Esophagus squamous epithelium (tissue), 5 donors: ENCODE measurements around the gene NRCAM. TPM values are rescaled to one million over a fixed set of nuclear protein-coding genes. Genes with fewer than 3 reads are reported as not detected.

Experiments
- DNase-seq: peaks from one replicate; lab custom pipeline; 2025; lab: John Stamatoyannopoulos, UW
- H3K27ac ChIP-seq, 4 donors: fragments of 200-600 bp; sonication (generic); one replicate each; pipeline ENCODE4 v1.5.1; 2016 to 2019; ENCODE audit warnings: mild to moderate bottlenecking in 1 of 4
- H3K27me3 ChIP-seq, 4 donors: fragments of 200-600 bp; sonication (generic); 1 replicate in 3 of 4; 2 replicates in 1 of 4; pipeline versions ENCODE4 v1.5.1 to v1.6.0; 2017 to 2021; ENCODE audit warnings: antibody characterized with exemption in 1 of 4
- H3K36me3 ChIP-seq, 3 donors: fragments of 200-600 bp; sonication (generic); one replicate each; pipeline ENCODE4 v1.5.1; 2016 to 2019
- H3K4me1 ChIP-seq, 3 donors: fragments of 200-600 bp; sonication (generic); one replicate each; pipeline ENCODE4 v1.5.1; 2017 to 2019
- H3K4me3 ChIP-seq, 4 donors: fragments of 200-600 bp; sonication (generic); 1 replicate in 3 of 4; 2 replicates in 1 of 4; pipeline ENCODE4 v1.5.1; 2016 to 2019; ENCODE audit warnings: mild to moderate bottlenecking in 2 of 4, moderate library complexity in 1 of 4
- H3K9me3 ChIP-seq, 3 donors: fragments of 200-600 bp; sonication (generic); one replicate each; pipeline ENCODE4 v1.5.1; 2016 to 2019
- POLR2A ChIP-seq, 4 donors: fragments of 450-650 bp; IDR thresholded peaks; one replicate each; pipeline ENCODE4 v1.6.1; 2017; ENCODE audit warnings: antibody characterized with exemption in 4 of 4, mild to moderate bottlenecking in 4 of 4, moderate library complexity in 3 of 4
- WGBS, 2 donors: methylation state at CpG; one replicate each; pipeline ENCODE4 v1.1.5; 2018; 5-methylcytosine and 5-hydroxymethylcytosine counted together
- intact Hi-C: fragments of 100-400 bp; cut with DNase I; formaldehyde crosslinking; loops from one replicate; pipeline ENCODE4 v1.15.0; 2022
- total RNA-seq, 4 donors: library from RNA; depleted of rRNA; stranded (reverse); fragments of >200 nt; gene quantifications; one replicate each; pipeline ENCODE4 v1.1.0, GENCODE V29; 2016
- TF ChIP-seq, protein P1 (sequence below), 6 experiments: fragments of 450-650 bp in 4 of 6; fragments of 200-600 bp in 2 of 6; sonication (generic) in 2 of 6; IDR thresholded peaks; one replicate each; pipeline ENCODE4 v1.5.1; 2016 to 2019; ENCODE audit warnings: antibody characterized with exemption in 6 of 6, mild to moderate bottlenecking in 4 of 6, moderate library complexity in 4 of 6
- donor health status: DM: yes; HTN: yes; CAD: no.

Gene NRCAM
- total RNA-seq, 4 donors from 2014 or later = 1.5 to 9.8 (median 6.3) TPM; not detected in 1

DNA sequence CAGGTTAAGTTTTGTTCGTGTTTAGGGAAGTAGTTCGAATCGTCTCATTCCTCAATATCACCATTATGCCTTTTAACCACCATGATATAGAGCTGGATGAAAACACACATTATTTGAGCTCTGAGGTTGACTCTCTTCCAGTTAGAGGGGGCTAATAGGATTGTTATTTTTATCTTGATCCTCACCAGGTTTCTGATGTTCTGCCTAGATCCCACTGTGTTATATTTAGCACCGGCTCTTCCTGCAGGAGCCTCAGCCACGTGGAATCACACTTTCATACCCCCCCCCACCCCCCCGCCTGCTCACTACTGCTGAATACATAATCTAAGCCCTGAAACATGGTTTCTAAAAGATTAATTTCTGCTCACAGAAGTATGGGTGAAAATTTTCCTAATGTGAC is 88.3 kb downstream of the NRCAM start:
- no peak for DNase-seq
- Histone ChIP-seq H3K4me3 (no peak overlapping the region), H3K9me3 (no peaks in the 10 kb centered on the region), H3K4me1 (no peaks in the 10 kb centered on the region), H3K27me3 (no peaks in the 10 kb centered on the region), H3K36me3 (no peaks in the 10 kb centered on the region), H3K27ac (no peak overlapping the region)
- intact Hi-C loops = no loop called here
- 67 to 77% methylated on average over 6 of the region's 6 CpGs for WGBS, 2 donors
- TF ChIP-seq, protein P1, sequence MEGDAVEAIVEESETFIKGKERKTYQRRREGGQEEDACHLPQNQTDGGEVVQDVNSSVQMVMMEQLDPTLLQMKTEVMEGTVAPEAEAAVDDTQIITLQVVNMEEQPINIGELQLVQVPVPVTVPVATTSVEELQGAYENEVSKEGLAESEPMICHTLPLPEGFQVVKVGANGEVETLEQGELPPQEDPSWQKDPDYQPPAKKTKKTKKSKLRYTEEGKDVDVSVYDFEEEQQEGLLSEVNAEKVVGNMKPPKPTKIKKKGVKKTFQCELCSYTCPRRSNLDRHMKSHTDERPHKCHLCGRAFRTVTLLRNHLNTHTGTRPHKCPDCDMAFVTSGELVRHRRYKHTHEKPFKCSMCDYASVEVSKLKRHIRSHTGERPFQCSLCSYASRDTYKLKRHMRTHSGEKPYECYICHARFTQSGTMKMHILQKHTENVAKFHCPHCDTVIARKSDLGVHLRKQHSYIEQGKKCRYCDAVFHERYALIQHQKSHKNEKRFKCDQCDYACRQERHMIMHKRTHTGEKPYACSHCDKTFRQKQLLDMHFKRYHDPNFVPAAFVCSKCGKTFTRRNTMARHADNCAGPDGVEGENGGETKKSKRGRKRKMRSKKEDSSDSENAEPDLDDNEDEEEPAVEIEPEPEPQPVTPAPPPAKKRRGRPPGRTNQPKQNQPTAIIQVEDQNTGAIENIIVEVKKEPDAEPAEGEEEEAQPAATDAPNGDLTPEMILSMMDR (IDR thresholded peaks at IDR 0.05) = no peak
- TF ChIP-seq POLR2A (IDR thresholded peaks at IDR 0.05) = no peak

DNA sequence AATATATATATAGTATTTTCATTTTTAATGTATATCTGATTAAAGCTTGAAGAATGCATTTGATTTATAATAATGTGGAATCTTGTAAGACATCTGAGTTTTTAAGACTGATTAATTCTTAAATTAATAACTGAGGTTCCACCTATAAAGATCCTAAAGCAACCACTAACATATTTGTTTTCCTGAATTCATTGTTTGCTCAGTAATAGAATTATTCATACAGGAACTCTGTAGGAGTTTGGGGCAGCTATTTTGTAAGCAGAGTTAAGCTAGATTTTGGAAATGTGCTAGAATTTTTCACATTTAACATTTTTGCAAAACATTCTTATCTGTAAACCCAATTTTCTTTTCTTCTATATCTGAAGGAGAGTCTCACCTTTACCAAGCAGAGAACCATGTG is 88.9 kb downstream of the NRCAM start:
- no peaks in the 10 kb centered on the region for H3K4me1 ChIP-seq
- TF ChIP-seq, protein P1 (IDR thresholded peaks at IDR 0.05) = no peak
- TF ChIP-seq POLR2A (IDR thresholded peaks at IDR 0.05) = no peak
- no peak overlapping the region for H3K4me3 ChIP-seq
- H3K27ac ChIP-seq = no peak overlapping the region
- DNase-seq = no peak
- H3K36me3 ChIP-seq = no peaks in the 10 kb centered on the region
- intact Hi-C loops = no loop called here
- no peaks in the 10 kb centered on the region for H3K27me3 ChIP-seq
- H3K9me3 ChIP-seq = no peaks in the 10 kb centered on the region

DNA sequence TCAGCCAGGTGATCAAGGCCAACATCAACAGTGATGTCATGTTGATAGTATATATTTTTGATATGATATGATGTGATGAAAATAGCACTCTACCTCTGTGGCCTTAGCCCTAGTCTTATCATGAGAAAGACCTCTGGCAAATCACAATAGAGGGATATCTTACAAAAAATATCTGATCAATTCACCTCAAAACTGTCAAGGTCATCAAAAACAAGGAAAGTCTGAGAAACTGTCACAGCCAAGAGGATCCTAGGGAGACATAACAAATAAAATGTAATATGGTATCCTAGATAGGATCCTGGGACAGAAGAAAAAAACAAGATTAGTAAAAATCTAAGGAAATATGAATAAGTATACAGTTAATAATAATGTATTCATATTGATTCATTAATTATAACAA is 92.6 kb downstream of the NRCAM start:
- Histone ChIP-seq H3K4me1 (no peaks in the 10 kb centered on the region), H3K27me3 (no peaks in the 10 kb centered on the region), H3K4me3 (no peak overlapping the region), H3K27ac (no peak overlapping the region), H3K36me3 (no peaks in the 10 kb centered on the region), H3K9me3 (no peaks in the 10 kb centered on the region)
- intact Hi-C loops = no loop called here
- no peak for DNase-seq
- TF ChIP-seq, protein P1 (IDR thresholded peaks at IDR 0.05) = no peak

DNA sequence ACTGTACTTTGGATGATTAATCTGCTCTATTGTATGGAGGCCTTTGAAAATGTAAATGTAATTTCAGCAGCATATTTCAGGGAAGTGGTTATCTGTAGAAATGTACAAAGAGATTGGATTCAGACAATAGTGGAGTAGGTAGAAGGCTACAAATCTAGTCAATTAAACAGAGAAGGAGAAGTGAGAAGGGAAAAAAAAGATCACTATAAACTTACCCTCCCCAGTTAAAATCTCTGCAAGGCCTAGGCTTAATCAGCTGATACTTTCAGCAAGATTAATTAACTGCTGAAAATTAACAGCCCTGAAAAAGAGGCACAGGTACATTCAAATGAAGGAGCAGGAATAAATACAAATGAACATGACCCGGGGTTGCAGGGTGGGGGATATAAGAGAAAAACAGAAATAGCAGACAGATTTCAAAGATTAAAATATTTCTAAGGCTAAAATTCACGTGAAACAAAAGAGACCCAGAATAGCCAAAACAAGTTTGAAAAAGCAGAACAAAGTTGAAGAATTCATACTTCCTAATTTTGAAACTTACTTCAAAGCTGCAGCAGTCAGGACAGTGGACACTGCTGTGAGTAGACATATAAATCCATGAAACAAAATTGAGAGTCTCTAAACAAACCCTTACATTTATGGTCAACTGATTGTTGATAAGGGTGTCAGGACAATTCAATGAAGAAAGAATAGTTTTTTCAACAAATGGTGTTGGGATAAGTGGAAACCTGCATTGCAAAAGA is 96.0 kb downstream of the NRCAM start:
- DNase-seq = no peak
- H3K4me1 ChIP-seq = no peaks in the 10 kb centered on the region

DNA sequence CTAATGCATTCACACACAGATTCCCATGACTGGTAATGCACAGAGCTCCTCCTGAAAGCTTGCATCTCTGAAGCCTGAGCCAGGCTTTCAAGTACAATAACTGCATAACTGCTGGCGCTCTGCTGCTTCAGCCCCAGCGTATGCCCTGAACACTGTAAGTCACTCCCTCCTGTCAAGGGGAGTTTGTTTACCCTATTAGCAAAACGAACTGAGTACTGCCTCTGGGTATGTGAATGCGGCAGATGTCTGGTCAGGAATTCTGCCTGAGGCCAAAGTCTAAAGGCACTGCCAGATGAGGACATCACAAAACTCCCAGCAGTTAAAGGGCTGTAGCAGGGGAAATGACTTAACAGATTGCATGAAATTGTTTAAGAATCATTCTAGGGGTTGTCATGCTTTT is 97.7 kb downstream of the NRCAM start:
- TF ChIP-seq POLR2A (IDR thresholded peaks at IDR 0.05) = no peak
- TF ChIP-seq, protein P1 (IDR thresholded peaks at IDR 0.05) = no peak
- H3K27me3 ChIP-seq = no peaks in the 10 kb centered on the region
- 40 to 49% methylated on average over 4 of the region's 4 CpGs for WGBS, 2 donors
- H3K27ac ChIP-seq = no peak overlapping the region
- intact Hi-C loops = no loop called here
- H3K9me3 ChIP-seq = no peaks in the 10 kb centered on the region
- no peaks in the 10 kb centered on the region for H3K36me3 ChIP-seq
- H3K4me1 ChIP-seq = no peaks in the 10 kb centered on the region
- H3K4me3 ChIP-seq = no peak overlapping the region
- DNase-seq = no peak

More for the DNA sequence above, 96.0 kb downstream of the NRCAM start:
- TF ChIP-seq, protein P1 (IDR thresholded peaks at IDR 0.05) = no peak
- TF ChIP-seq POLR2A (IDR thresholded peaks at IDR 0.05) = no peak
- no peaks in the 10 kb centered on the region for H3K36me3 ChIP-seq
- intact Hi-C loops = no loop called here
- no peak overlapping the region for H3K27ac ChIP-seq
- H3K27me3 ChIP-seq = no peaks in the 10 kb centered on the region
- 61 to 64% methylated on average over 2 of the region's 2 CpGs for WGBS, 2 donors
- no peaks in the 10 kb centered on the region for H3K9me3 ChIP-seq
- no peak overlapping the region for H3K4me3 ChIP-seq
